ENCODE results near the gene PITPNC1. TPM values are rescaled to one million over a fixed set of nuclear protein-coding genes. Genes with fewer than 3 reads are reported as not detected.

Gene PITPNC1
- total RNA-seq, 1 experiment from 2014 or later: 37.5 TPM

- DNase-seq: no peak
- no peak overlapping the region for H2BK5ac ChIP-seq (ENCODE audit: insufficient read length, low read length)
Observed at GRCh38 chr17:67585077-67585602, 208.1 kb downstream of the PITPNC1 start.

More at GRCh38 chr17:67585077-67585602, 208.1 kb downstream of the PITPNC1 start:
- Mint-ChIP-seq H3K27ac (no peak overlapping the region), H3K4me3 (no peak overlapping the region), H3K4me1 (peaks cover 2 to 5% of the 10 kb centered on the region in 2 experiments; a peak in 2 of 4 replicates), H3K9me3 (peaks cover 2 to 8% of the 10 kb centered on the region in 2 experiments; a peak in 2 of 5 replicates), H3K27me3 (ENCODE audit: low read depth) (no peaks in the 10 kb centered on the region; the same call in 1 of the 2 replicates), H3K36me3 (ENCODE audit: insufficient read depth in 1 of 3, low read depth in 3 of 3) (peaks cover 22 to 34% (median 24%) of the 10 kb centered on the region in 3 experiments)
- no CpG with 5 or more reads among the region's 4 CpGs for WGBS (ENCODE audit: extremely low coverage, insufficient read length, low lambda C conversion rate)
- Histone ChIP-seq H3K56ac (ENCODE audit: insufficient read length, low read depth, low read length) (no peak overlapping the region), H3K18ac (ENCODE audit: insufficient read length, low read depth, low read length) (no peak overlapping the region), H2BK120ac (ENCODE audit: low read depth, low read length, poor library complexity, severe bottlenecking) (no peak overlapping the region), H3K27ac (ENCODE audit: insufficient read length, low read depth, low read length) (no peak overlapping the region), H4K91ac (ENCODE audit: insufficient read length, low read depth, low read length) (no peak overlapping the region), H3K23me2 (ENCODE audit: insufficient read length, low read depth, low read length, poor library complexity, severe bottlenecking) (no peaks in the 10 kb centered on the region), H2AFZ (ENCODE audit: low read length) (no peak overlapping the region), H4K8ac (replicated peaks; ENCODE audit: insufficient read length, low read depth, low read length) (no peak overlapping the region), H3K79me2 (ENCODE audit: insufficient read depth, low read length) (no peaks in the 10 kb centered on the region), H3K4ac (ENCODE audit: low read depth, low read length) (no peak overlapping the region), H3K14ac (ENCODE audit: insufficient read depth, low read length) (no peak overlapping the region), H3K27me3 (ENCODE audit: insufficient read depth, low read length) (no peaks in the 10 kb centered on the region), H2AK5ac (ENCODE audit: insufficient read length, low read length) (no peak overlapping the region), H3K23ac (ENCODE audit: insufficient read length, low read depth, low read length) (no peak overlapping the region), H2BK12ac (ENCODE audit: insufficient read length, low read depth, low read length) (no peak overlapping the region), H2BK15ac (ENCODE audit: low read depth, low read length) (no peak overlapping the region), H3K4me2 (ENCODE audit: insufficient read depth, insufficient read length, low read length) (no peak overlapping the region), H4K5ac (ENCODE audit: insufficient read length, low read depth, low read length) (no peak overlapping the region), H3K79me1 (ENCODE audit: insufficient read depth, low read depth, low read length, poor library complexity, severe bottlenecking) (no peaks in the 10 kb centered on the region), H3K4me1 (ENCODE audit: insufficient read depth, low read length) (no peaks in the 10 kb centered on the region; the same call in 1 of the 2 replicates), H3K9me3 (ENCODE audit: control insufficient read depth, low read depth, low read length) (no peaks in the 10 kb centered on the region), H4K20me1 (ENCODE audit: control insufficient read depth, insufficient read depth, insufficient read length) (no peaks in the 10 kb centered on the region), H2BK20ac (ENCODE audit: low read depth, low read length, poor library complexity, severe bottlenecking) (no peak overlapping the region), H3K9ac (ENCODE audit: extremely low read depth, insufficient read length, low read length) (no peak overlapping the region), H3T11ph (ENCODE audit: low read length) (no peak overlapping the region)
- TF ChIP-seq CTCF (conservative IDR thresholded peaks at IDR 0.05): no peak

Data from H9 (cell line).